ENCODE results near the gene DDAH2. TPM values are rescaled to one million over a fixed set of nuclear protein-coding genes. Genes with fewer than 3 reads are reported as not detected.

The DDAH2 gene
- total RNA-seq, 1 experiment from 2014 or later, result 43.4 TPM

DNA sequence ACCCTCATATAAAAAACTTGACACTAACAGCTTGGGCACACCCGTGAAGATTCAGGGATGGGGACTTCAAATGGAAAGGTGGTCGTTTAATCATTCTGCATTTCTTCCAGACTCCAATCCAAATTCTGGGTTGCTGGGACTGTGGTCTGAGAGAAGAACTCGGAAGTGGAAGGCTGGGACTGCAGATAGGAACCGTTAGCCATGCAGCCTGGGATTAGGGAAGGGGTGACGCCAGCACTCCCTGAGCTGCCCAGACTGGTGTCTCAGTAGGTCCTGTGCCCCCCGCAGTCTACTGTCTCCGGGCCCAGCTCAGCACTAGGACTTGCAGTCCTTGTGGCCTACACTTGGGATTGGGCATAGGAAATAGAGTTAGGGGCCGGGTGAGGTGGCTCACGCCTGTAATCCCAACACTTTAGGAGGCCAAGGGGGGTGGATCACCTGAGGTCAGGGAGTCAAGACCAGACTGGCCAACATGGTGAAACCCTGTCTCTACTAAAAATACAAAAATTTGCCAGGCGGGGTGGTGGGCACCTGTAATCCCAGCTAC lies 7.7 kb upstream of the DDAH2 start (continued):
- TF ChIP-seq TCF7L2 (IDR thresholded peaks at IDR 0.05; ENCODE audit: borderline replicate concordance, extremely low read depth, insufficient read depth, insufficient read length) (no peak), SRF (IDR thresholded peaks at IDR 0.05; ENCODE audit: low read depth) (no peak), CEBPB (IDR thresholded peaks at IDR 0.05; ENCODE audit: low read depth) (no peak), EGR1 (IDR thresholded peaks at IDR 0.05; ENCODE audit: low read depth) (no peak), ELF1 (IDR thresholded peaks at IDR 0.05; ENCODE audit: borderline replicate concordance, low read depth) (no peak), EZH2phosphoT487 (IDR thresholded peaks at IDR 0.05; ENCODE audit: borderline replicate concordance) (no peak), YY1 (IDR thresholded peaks at IDR 0.05; ENCODE audit: extremely low read depth, insufficient replicate concordance, low read depth, low read length) (no peak), FOSL1 (IDR thresholded peaks at IDR 0.05; ENCODE audit: low read depth) (no peak)
- TF ChIP-seq, protein P1, sequence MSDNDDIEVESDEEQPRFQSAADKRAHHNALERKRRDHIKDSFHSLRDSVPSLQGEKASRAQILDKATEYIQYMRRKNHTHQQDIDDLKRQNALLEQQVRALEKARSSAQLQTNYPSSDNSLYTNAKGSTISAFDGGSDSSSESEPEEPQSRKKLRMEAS (IDR thresholded peaks at IDR 0.05), result no peak

DNA sequence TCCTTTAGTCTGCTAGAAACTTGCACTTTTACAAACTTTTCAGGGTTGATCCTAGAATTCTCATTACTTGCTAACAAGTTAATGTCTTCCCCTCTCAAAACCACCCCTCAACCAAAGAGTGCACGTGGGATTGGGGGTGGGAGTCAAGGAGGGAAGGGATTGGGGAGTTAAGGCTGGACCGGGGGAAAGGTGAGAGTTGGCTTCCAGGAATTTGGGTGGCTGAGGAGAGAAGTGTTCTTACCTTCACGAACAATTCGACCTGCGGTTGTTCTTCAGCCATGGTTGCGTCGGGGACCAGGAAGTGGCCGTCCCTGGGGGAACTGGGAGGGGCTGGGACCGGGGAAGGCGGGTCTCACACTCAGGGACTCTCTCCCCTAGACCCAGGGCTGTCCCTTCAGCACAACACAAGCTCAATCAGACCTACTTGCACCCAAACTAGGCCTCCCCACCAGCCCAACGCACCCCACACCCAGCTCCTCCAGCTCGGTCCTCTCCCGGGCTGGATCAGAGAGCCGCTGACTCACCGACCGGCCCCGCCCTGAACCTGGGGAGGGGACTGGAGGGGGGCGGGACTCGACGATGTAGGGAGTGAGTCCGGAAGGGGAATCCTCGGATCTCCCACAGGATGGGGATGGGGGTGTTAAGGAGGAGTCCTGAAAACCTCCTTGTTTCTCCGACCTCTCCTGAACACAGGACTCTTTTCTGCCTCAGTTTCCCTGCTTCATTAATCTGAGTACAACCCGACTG lies 7.1 kb upstream of the DDAH2 start, which contains the start of gene CLIC1:
TSS of gene CLIC1 (minus strand) at position 510 of the 747 bp plus-strand sequence. CDS start at position 280, 230 bp downstream.
- peaks cover 59% of the 10 kb centered on the region for H3K79me2 ChIP-seq (ENCODE audit: insufficient read depth, low read length)

More for the DNA sequence above, 7.1 kb upstream of the DDAH2 start, which contains the start of gene CLIC1:
- peaks cover 25 to 26% of the 10 kb centered on the region in 2 experiments for H3K36me3 ChIP-seq (ENCODE audit: control insufficient read depth in 1 of 2, insufficient read depth in 2 of 2, low read length in 2 of 2)
- H3K4me1 ChIP-seq (ENCODE audit: control insufficient read depth in 1 of 2, insufficient read depth in 2 of 2, low read length in 2 of 2), result peaks cover 41 to 60% of the 10 kb centered on the region in 2 experiments
- H4K20me1 ChIP-seq (ENCODE audit: insufficient read depth), result no peaks in the 10 kb centered on the region; the same call in 1 of the 2 replicates
- H3K4me3 ChIP-seq (replicated peaks in 1 of 2; ENCODE audit: low read depth in 1 of 2, low read length in 2 of 2), result peak within 1 kb of the TSS; percentile 74 to 91
- ATAC-seq, result peak; percentile 51
- CTCF ChIA-PET, result interaction anchor here (0.9 kb wide), 1 partner anchor 24 kb away, joined by 4 read pairs; no protein-coding TSS in a partner anchor
- H3K27ac ChIP-seq (ENCODE audit: low read depth, low read length), result peak within 1 kb of the TSS; percentile 95
- TF ChIP-seq, protein P2, sequence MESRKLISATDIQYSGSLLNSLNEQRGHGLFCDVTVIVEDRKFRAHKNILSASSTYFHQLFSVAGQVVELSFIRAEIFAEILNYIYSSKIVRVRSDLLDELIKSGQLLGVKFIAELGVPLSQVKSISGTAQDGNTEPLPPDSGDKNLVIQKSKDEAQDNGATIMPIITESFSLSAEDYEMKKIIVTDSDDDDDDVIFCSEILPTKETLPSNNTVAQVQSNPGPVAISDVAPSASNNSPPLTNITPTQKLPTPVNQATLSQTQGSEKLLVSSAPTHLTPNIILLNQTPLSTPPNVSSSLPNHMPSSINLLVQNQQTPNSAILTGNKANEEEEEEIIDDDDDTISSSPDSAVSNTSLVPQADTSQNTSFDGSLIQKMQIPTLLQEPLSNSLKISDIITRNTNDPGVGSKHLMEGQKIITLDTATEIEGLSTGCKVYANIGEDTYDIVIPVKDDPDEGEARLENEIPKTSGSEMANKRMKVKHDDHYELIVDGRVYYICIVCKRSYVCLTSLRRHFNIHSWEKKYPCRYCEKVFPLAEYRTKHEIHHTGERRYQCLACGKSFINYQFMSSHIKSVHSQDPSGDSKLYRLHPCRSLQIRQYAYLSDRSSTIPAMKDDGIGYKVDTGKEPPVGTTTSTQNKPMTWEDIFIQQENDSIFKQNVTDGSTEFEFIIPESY (IDR thresholded peaks at IDR 0.05; ENCODE audit: extremely low read depth, insufficient replicate concordance, low read length), result no peak
- TF ChIP-seq, protein P3, sequence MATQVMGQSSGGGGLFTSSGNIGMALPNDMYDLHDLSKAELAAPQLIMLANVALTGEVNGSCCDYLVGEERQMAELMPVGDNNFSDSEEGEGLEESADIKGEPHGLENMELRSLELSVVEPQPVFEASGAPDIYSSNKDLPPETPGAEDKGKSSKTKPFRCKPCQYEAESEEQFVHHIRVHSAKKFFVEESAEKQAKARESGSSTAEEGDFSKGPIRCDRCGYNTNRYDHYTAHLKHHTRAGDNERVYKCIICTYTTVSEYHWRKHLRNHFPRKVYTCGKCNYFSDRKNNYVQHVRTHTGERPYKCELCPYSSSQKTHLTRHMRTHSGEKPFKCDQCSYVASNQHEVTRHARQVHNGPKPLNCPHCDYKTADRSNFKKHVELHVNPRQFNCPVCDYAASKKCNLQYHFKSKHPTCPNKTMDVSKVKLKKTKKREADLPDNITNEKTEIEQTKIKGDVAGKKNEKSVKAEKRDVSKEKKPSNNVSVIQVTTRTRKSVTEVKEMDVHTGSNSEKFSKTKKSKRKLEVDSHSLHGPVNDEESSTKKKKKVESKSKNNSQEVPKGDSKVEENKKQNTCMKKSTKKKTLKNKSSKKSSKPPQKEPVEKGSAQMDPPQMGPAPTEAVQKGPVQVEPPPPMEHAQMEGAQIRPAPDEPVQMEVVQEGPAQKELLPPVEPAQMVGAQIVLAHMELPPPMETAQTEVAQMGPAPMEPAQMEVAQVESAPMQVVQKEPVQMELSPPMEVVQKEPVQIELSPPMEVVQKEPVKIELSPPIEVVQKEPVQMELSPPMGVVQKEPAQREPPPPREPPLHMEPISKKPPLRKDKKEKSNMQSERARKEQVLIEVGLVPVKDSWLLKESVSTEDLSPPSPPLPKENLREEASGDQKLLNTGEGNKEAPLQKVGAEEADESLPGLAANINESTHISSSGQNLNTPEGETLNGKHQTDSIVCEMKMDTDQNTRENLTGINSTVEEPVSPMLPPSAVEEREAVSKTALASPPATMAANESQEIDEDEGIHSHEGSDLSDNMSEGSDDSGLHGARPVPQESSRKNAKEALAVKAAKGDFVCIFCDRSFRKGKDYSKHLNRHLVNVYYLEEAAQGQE (IDR thresholded peaks at IDR 0.05; ENCODE audit: low read depth), result no peak
- TF ChIP-seq POLR2A (IDR thresholded peaks at IDR 0.05; ENCODE audit: borderline replicate concordance, extremely low read depth, insufficient read depth, insufficient read length) (peak; percentile 47), TCF7L2 (IDR thresholded peaks at IDR 0.05; ENCODE audit: borderline replicate concordance, extremely low read depth, insufficient read depth, insufficient read length) (peak; percentile 80), YY1 (IDR thresholded peaks at IDR 0.05; ENCODE audit: extremely low read depth, insufficient replicate concordance, low read depth, low read length) (peak; percentile 55), POLR2AphosphoS5 (IDR thresholded peaks at IDR 0.05; ENCODE audit: low read depth, low read length) (peak; percentile 97), ZFX (IDR thresholded peaks at IDR 0.05) (no peak)
- no peaks in the 10 kb centered on the region for H3K9me2 ChIP-seq (ENCODE audit: insufficient read depth)
- peak within 1 kb of the TSS; percentile 83 for H3K4me2 ChIP-seq (ENCODE audit: low read length)
- TSS peak; percentile 71 for BruUV-seq (replicated peaks)
- no peak within 1 kb of the TSS for H2AFZ ChIP-seq (ENCODE audit: low read depth, low read length, poor library complexity, severe bottlenecking)
- POLR2A ChIA-PET, result interaction anchor here (0.8 to 2.1 kb wide), 5 partner anchors 17 to 104 kb away, joined by 4 to 10 read pairs (median 4); partner anchors contain the start of genes CSNK2B, GPANK1 and HSPA1B
- RAD21 ChIA-PET (ENCODE audit: low non-redundant PET in 1 of 2, low total read pairs in 2 of 2, uncharacterized antibody in 2 of 2, unreplicated experiment in 2 of 2), result no interaction called here
- H3K9me3 ChIP-seq (ENCODE audit: control insufficient read depth in 1 of 2, insufficient read depth in 1 of 2, low read depth in 1 of 2, low read length in 2 of 2), result no peaks in the 10 kb centered on the region
- intact Hi-C loops (cut with micrococcal nuclease), result loop anchor here (5.0 kb wide), 2 partner anchors 69 to 96 kb away; partner anchors contain the start of genes CSNK2B and LY6G5B
- peak within 1 kb of the TSS; percentile 82 for H3K9ac ChIP-seq (ENCODE audit: low read length)
- DNase-seq (ENCODE audit: low read depth, low spot score), result no peak
- no peaks in the 10 kb centered on the region for H3K27me3 ChIP-seq (ENCODE audit: insufficient read depth, low read length)
